HG02571 (cell line): ENCODE results near the gene CRIP1.

ENCODE experiments used
- ATAC-seq: cut with Tn5 transposase; IDR thresholded peaks from one replicate; pipeline ENCODE4 v1.9.1; 2021; ENCODE audit warnings: mild to moderate bottlenecking, moderate library complexity; ENCODE audit not compliant: unreplicated experiment

The CRIP1 gene

GRCh38 chr14:105492031-105492970 is 5.6 kb downstream of the CRIP1 start:
- no peak for ATAC-seq

- no peak for ATAC-seq
Measured at GRCh38 chr14:105492971-105493871, 6.5 kb downstream of the CRIP1 start.

- no peak for ATAC-seq
Measured at GRCh38 chr14:105493921-105494605, 7.4 kb downstream of the CRIP1 start.

- ATAC-seq = no peak
Measured at GRCh38 chr14:105494606-105494929, 7.9 kb downstream of the CRIP1 start.

GRCh38 chr14:105495101-105495989 is 8.7 kb downstream of the CRIP1 start:
- no peak for ATAC-seq

- ATAC-seq = no peak
Measured at GRCh38 chr14:105495990-105496830, 9.5 kb downstream of the CRIP1 start.

- ATAC-seq = no peak
Measured at GRCh38 chr14:105496831-105497591, 10.3 kb downstream of the CRIP1 start.

GRCh38 chr14:105497671-105498429 is 11.2 kb downstream of the CRIP1 start:
- ATAC-seq = no peak

GRCh38 chr14:105498430-105499255 is 12.0 kb downstream of the CRIP1 start:
- ATAC-seq = no peak

GRCh38 chr14:105499256-105500035 is 12.8 kb downstream of the CRIP1 start:
- no peak for ATAC-seq

GRCh38 chr14:105500036-105500725 is 13.5 kb downstream of the CRIP1 start:
- ATAC-seq = no peak

GRCh38 chr14:105500726-105501101 is 14.0 kb downstream of the CRIP1 start:
- ATAC-seq = no peak

- no peak for ATAC-seq
Measured at GRCh38 chr14:105501504-105502291, 15.0 kb downstream of the CRIP1 start.

GRCh38 chr14:105502446-105503295 is 16.0 kb downstream of the CRIP1 start:
- ATAC-seq = no peak
